HepG2 (cell line): ENCODE data around the gene CFAP100. TPM values are rescaled to one million over a fixed set of nuclear protein-coding genes. Genes with fewer than 3 reads are reported as not detected.

ENCODE experiments used
- ATAC-seq: fragments of 200-7000 bp; cut with Tn5 transposase; 3 replicates; pipeline ENCODE4 v1.9.1; 2020; ENCODE audit warnings: mild to moderate bottlenecking, moderate library complexity
- BruUV-seq: library from RNA; stranded (reverse); fragments of 400-500 nt; replicated peaks from 2 replicates; lab custom pipeline; 2021; lab: Mats Ljungman, UMichigan
- CTCF ChIA-PET: fragments of 300-600 bp; formaldehyde crosslinking; extraction: SDS; loops from one replicate; lab custom pipeline; 2021; ENCODE audit warnings: low total read pairs, inconsistent platforms, low intra/inter-chr PET ratio; lab: Yijun Ruan, JAX
- POLR2A ChIA-PET: fragments of 350-600 bp; sonication (Branson Sonifier 250); formaldehyde crosslinking; loops from one replicate; lab custom pipeline; 2020; ENCODE audit warnings: antibody characterized with exemption, inconsistent platforms; lab: Yijun Ruan, JAX
- DNase-seq: peaks from one replicate; pipeline ENCODE4 v3.0.0-alpha.2; 2015; ENCODE audit warnings: low spot score
- FAIRE-seq: peaks from 3 replicates; lab custom pipeline; 2011; peaks lifted over from hg19 to GRCh38; lab: Jason Lieb, UNC
- H2AFZ ChIP-seq: one replicate; pipeline ENCODE4 v1.6.1; 2011; ENCODE audit warnings: low read length, inconsistent platforms
- H3K27ac ChIP-seq: fragments of 300-600 bp; 3 replicates; pipeline ENCODE4 v1.8.0; 2011; ENCODE audit warnings: mixed run types, mild to moderate bottlenecking, mixed read lengths, low read length, inconsistent platforms; ENCODE audit not compliant: insufficient read depth; ENCODE audit errors: extremely low read length
- H3K27me3 ChIP-seq, 2 experiments: fragments of 200-600 bp in 1 of 2; 2 replicates in 1 of 2; 3 replicates in 1 of 2; pipeline versions ENCODE4 v1.6.0 to v1.8.0; 2011; ENCODE audit warnings: low read length in 2 of 2, mild to moderate bottlenecking in 2 of 2, moderate library complexity in 2 of 2, inconsistent platforms in 1 of 2; ENCODE audit not compliant: insufficient read depth in 2 of 2, control insufficient read depth in 1 of 2
- H3K36me3 ChIP-seq, 2 experiments: fragments of 200-600 bp in 1 of 2; replicated peaks in 1 of 2; 2 replicates in 1 of 2; 3 replicates in 1 of 2; pipeline versions ENCODE4 v1.5.1 to v1.8.0; 2011; ENCODE audit warnings: low read length in 2 of 2, inconsistent platforms in 1 of 2; ENCODE audit not compliant: insufficient read depth in 2 of 2, control insufficient read depth in 1 of 2
- H3K4me1 ChIP-seq: 2 replicates; pipeline ENCODE4 v1.5.1; 2012; ENCODE audit warnings: low read length, inconsistent platforms; ENCODE audit not compliant: insufficient read depth
- H3K4me2 ChIP-seq: 2 replicates; pipeline ENCODE4 v1.6.0; 2011; ENCODE audit warnings: low read depth, low read length, inconsistent platforms
- H3K4me3 ChIP-seq, 3 experiments: fragments of 200-600 bp in 1 of 3; sonication (generic), shearing (Covaris generic) in 1 of 3; replicated peaks in 1 of 3; 2 replicates each; pipeline ENCODE4 v1.5.1; 2011 to 2016; ENCODE audit warnings: low read length in 3 of 3, inconsistent platforms in 2 of 3, low read depth in 2 of 3, mild to moderate bottlenecking in 2 of 3, control low read depth in 1 of 3, mixed read lengths in 1 of 3; ENCODE audit not compliant: insufficient read depth in 1 of 3
- H3K79me2 ChIP-seq: one replicate; pipeline ENCODE4 v1.6.1; 2011; ENCODE audit warnings: low read length, inconsistent platforms; ENCODE audit not compliant: insufficient read depth
- H3K9ac ChIP-seq: 2 replicates; pipeline ENCODE4 v1.6.0; 2011; ENCODE audit warnings: mild to moderate bottlenecking, low read depth, low read length, inconsistent platforms; ENCODE audit not compliant: insufficient read depth
- H3K9me3 ChIP-seq: 2 replicates; pipeline ENCODE4 v1.5.1; 2012; ENCODE audit warnings: mild to moderate bottlenecking, low read length
- H4K20me1 ChIP-seq: 2 replicates; pipeline ENCODE4 v1.6.0; 2011; ENCODE audit warnings: inconsistent platforms, mild to moderate bottlenecking, low read length, moderate library complexity; ENCODE audit not compliant: insufficient read depth
- CTCF ChIP-seq: sonication (generic); formaldehyde crosslinking; IDR thresholded peaks from 2 replicates; pipeline ENCODE4 v1.5.0; 2020; ENCODE audit warnings: mild to moderate bottlenecking, missing genetic modification reagents, moderate library complexity
- HOXA9 ChIP-seq: sonication (generic); formaldehyde crosslinking; IDR thresholded peaks from 2 replicates; pipeline ENCODE4 v1.8.1; 2022; ENCODE audit warnings: missing genetic modification reagents, mild to moderate bottlenecking, moderate library complexity, borderline replicate concordance
- KDM5B ChIP-seq: sonication (generic); formaldehyde crosslinking; IDR thresholded peaks from 2 replicates; pipeline ENCODE4 v1.4.0; 2020; ENCODE audit warnings: missing genetic modification reagents, mild to moderate bottlenecking, borderline replicate concordance
- MAFK ChIP-seq, 2 experiments: IDR thresholded peaks in 1 of 2; conservative IDR thresholded peaks in 1 of 2; 2 replicates each; pipeline ENCODE4 v1.6.1; 2011; ENCODE audit warnings: improper control_type of control experiment in 2 of 2, low read length in 2 of 2
- NRL ChIP-seq: sonication (generic); formaldehyde crosslinking; IDR thresholded peaks from 2 replicates; pipeline ENCODE4 v1.5.0; 2020; ENCODE audit warnings: missing genetic modification reagents, mild to moderate bottlenecking, moderate library complexity, borderline replicate concordance
- SMC3 ChIP-seq: IDR thresholded peaks from 2 replicates; pipeline ENCODE4 v1.6.1; 2011; ENCODE audit warnings: low read length, improper control_type of control experiment
- SNAI1 ChIP-seq: sonication (generic); formaldehyde crosslinking; IDR thresholded peaks from 2 replicates; pipeline ENCODE4 v1.5.0; 2020; ENCODE audit warnings: mild to moderate bottlenecking, missing genetic modification reagents, borderline replicate concordance
- STAT6 ChIP-seq: sonication (generic); formaldehyde crosslinking; IDR thresholded peaks from 2 replicates; pipeline ENCODE4 v1.4.0; 2020; ENCODE audit warnings: missing genetic modification reagents, mild to moderate bottlenecking, borderline replicate concordance
- ZBTB33 ChIP-seq: sonication (generic); formaldehyde crosslinking; IDR thresholded peaks from 2 replicates; pipeline ENCODE4 v1.4.0; 2020; ENCODE audit warnings: missing genetic modification reagents
- WGBS: methylation state at CpG from one replicate; pipeline ENCODE4 v1.1.6; 2017; ENCODE audit warnings: low lambda C conversion rate; 5-methylcytosine and 5-hydroxymethylcytosine counted together
- in situ Hi-C: cut with HindIII; loops from 2 replicates; pipeline ENCODE4 v1.10.0; 2017; ENCODE audit warnings: low pct_unique_long_range_greater_than_20kb; ENCODE audit not compliant: extremely low pct_ligation_motif_present
- intact Hi-C: fragments of 100-400 bp; cut with micrococcal nuclease; formaldehyde crosslinking; loops from one replicate; pipeline ENCODE4 v1.10.0; 2022; ENCODE audit not compliant: unreplicated experiment
- polyA plus RNA-seq, 8 experiments: library from polyadenylated mRNA; depleted of rRNA in 3 of 8; stranded (reverse) in 7 of 8; unstranded in 1 of 8; fragments of >200 nt; fragmentation: Illumina TruSeq in 4 of 8; extraction: Trizol in 4 of 8; gene quantifications; 2 replicates each; pipeline versions ENCODE4 v1.2.1 to v1.2.3, GENCODE V29; 2011 to 2016; ENCODE audit warnings: low read depth in 4 of 8, missing spikeins in 1 of 8, mixed read lengths in 1 of 8; ENCODE audit not compliant: insufficient read depth in 1 of 8
- total RNA-seq, 5 experiments: library from RNA; depleted of rRNA; stranded (reverse); fragments of >200 nt; fragmentation: Illumina TruSeq; extraction: Trizol; gene quantifications; 2 replicates each; pipeline ENCODE4 v1.2.3, GENCODE V29; 2016; ENCODE audit warnings: low read depth in 1 of 5

Gene CFAP100
- total and polyA plus RNA-seq, 2 of the 13 experiments (the other 11 are each of a cell fraction or from before 2014, with no cell fraction given) = 0.32 TPM; not detected in 1

DNA sequence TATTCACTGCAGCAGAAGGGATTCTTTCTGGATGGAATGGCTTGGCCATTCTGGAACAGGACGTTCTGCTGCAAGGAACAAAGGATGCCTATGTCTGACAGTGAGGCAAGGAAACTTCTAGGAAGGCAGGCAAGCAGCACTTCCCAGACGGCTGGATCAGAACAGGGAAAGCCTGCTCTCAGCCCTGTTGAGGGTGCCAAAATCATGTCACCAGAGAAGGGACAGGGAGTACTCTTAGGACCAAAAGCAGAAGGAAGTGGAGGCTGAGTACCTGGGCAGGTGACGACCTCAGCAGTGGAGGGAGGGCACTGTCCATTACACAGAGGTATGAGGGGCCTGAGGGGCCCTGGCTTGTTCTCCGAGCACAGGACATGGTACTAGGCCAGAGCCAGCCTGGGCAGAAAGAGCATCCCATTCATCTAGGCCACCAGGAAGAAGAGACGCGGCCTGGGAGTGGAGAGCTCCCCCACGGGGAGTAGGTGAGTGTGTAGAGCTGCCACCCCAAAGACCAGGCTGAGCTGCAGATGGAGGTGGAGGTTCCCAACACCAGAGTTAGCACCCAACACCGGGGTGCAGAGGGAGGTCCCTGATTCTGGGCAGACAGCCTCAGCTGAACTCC, 47.1 kb upstream of the CFAP100 start (continued):
- TF ChIP-seq STAT6 (CRISPR knock-in tag) (no peak), NRL (CRISPR knock-in tag) (no peak), KDM5B (CRISPR knock-in tag) (no peak), MAFK (conservative IDR thresholded peaks at IDR 0.05 in 1 of 2, IDR thresholded peaks at IDR 0.05 in 1 of 2; ENCODE audit: low read length in 2 of 2) (no peak)
- TF ChIP-seq, all 625 proteins: peak for 0

GRCh38 chr3:126348308-126348920, 46.3 kb upstream of the CFAP100 start:
- Histone ChIP-seq H3K9ac (no peak overlapping the region), H3K4me2 (no peak overlapping the region), H3K79me2 (no peaks in the 10 kb centered on the region), H4K20me1 (no peaks in the 10 kb centered on the region), H3K4me1 (peaks cover 30% of the 10 kb centered on the region), H3K4me3 (no peak overlapping the region), H3K27me3 (no peaks in the 10 kb centered on the region), H3K27ac (no peak overlapping the region), H2AFZ (no peak overlapping the region), H3K36me3 (peaks cover 0 to 1% of the 10 kb centered on the region in 2 experiments; a peak in 2 of 5 replicates), H3K9me3 (no peaks in the 10 kb centered on the region)
- 94% methylated on average over 12 of the region's 12 CpGs for WGBS
- peak; percentile 6; the same call in 1 of the 2 replicates for TF ChIP-seq ZBTB33
- TF ChIP-seq SNAI1 (CRISPR knock-in tag) = no peak
- TF ChIP-seq CTCF (CRISPR knock-in tag) = peak; percentile 32; the same call in 1 of the 2 replicates
- peak; percentile 26; the same call in 1 of the 2 replicates for TF ChIP-seq SMC3
- TF ChIP-seq HOXA9 = no peak
- no peak for FAIRE-seq
- no peak for DNase-seq
- BruUV-seq = no TSS peak
- CTCF ChIA-PET = interaction anchor here (0.7 kb wide), 1 partner anchor 40 kb away, joined by 3 read pairs; no protein-coding TSS in a partner anchor
- intact Hi-C loops = no loop called here
- in situ Hi-C loops = no loop called here
- peak; percentile 34; the same call in 2 of the 3 replicates for ATAC-seq
- POLR2A ChIA-PET = no interaction called here
